Activated CD4-positive, CD25-positive, alpha-beta regulatory T cell treated with anti-CD3 and anti-CD28 coated beads, Interleukin-2, amount 50 U/mL, for 72 hours (primary cell): ENCODE measurements around the gene DBNDD2.

Source experiments
- DNase-seq: peaks from one replicate; pipeline ENCODE4 v3.0.0; 2021

DBNDD2 gene

GRCh38 chr20:45407783-45408645, at the start of gene DBNDD2:
Gene DBNDD2 (plus strand): TSS chr20:45408289. CDS start chr20:45408468, 179 bp downstream.
- no peak for DNase-seq

- DNase-seq = no peak
Observed at GRCh38 chr20:45359069-45359405, 49.1 kb upstream of the DBNDD2 start.

DNA sequence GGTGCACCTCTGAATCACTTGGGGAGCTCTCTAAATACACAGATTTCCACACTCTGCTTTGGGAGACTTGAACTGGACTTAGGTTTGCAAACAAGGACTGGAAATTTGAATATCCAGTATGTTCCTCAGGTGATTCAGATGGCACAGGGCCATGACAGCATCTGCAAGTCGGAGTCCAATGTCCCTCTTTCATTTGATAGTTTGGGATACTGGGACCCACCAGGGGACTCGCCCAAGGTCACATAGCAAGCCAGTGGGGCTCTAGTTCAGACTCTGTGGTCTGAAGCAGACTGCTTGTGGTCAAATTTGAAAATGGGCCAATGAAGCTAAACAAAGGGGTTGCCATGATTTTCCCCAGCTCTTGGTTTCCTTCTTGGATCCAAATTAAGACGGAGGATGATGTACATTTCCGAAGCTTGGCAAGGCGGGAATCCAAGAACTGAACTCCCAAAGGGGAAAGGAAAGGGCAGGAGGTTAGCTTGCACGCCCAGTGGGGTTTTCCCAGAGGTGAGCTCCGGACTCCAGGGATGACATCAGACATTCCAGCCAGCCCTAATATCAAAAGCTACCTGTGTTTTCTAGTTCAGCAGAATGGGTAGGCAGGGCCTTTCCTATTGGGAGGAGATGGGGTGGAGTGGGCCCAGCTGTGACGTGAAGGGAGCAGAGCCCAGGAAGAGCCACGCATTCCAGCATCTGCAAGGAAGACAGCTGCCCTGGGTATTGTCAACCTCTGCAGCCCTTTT, 48.5 kb upstream of the DBNDD2 start:
- DNase-seq = no peak

- DNase-seq = no peak
Observed at GRCh38 chr20:45361793-45362192, 46.3 kb upstream of the DBNDD2 start.

- DNase-seq = peak; percentile 97
Observed at GRCh38 chr20:45362804-45363610, 45.1 kb upstream of the DBNDD2 start, which contains the start of gene SYS1. Gene SYS1 (plus strand): TSS chr20:45363156. CDS start chr20:45363532, 376 bp downstream.

DNA sequence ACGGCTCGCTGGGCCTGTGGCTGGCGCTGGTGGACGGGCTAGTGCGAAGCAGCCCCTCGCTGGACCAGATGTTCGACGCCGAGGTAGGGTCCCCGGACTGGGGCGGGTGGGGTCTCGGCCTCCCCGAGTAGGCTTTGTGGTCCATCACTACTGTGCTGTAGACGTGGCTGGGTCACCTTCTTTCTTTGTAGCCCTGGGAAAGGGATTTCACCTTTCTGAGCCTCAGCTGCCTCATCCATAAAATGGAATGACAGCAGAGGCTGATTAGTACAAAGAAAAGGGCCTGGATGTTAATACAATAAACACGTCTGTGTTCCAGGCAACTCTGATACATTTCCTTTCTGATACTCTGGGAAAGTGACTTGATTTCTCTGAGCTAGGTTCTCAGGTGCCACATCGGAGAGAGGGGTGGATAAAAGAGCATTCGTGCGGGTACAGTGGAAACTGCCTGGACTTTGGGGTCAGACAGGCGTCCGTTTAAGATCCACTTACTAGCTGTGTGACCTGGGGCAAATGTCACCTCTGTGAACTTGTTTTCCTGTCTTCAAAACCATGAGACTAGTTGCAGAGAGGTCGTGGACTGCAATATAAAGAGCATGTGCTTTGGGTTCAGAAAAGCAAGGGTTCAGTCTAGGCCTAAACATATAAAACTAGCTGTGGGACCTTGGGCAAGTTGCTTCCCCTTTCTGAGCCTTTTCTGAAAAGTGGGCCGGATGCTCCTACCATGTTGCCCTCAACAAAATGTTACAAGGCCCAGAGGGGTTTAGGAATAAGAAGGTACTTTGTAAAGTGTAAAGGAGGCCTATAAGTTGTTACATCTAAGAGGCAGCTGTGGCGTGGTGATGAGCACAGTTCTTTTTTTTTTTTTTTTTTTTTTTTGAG, 44.2 kb upstream of the DBNDD2 start:
- DNase-seq = peak; percentile 13

DNA sequence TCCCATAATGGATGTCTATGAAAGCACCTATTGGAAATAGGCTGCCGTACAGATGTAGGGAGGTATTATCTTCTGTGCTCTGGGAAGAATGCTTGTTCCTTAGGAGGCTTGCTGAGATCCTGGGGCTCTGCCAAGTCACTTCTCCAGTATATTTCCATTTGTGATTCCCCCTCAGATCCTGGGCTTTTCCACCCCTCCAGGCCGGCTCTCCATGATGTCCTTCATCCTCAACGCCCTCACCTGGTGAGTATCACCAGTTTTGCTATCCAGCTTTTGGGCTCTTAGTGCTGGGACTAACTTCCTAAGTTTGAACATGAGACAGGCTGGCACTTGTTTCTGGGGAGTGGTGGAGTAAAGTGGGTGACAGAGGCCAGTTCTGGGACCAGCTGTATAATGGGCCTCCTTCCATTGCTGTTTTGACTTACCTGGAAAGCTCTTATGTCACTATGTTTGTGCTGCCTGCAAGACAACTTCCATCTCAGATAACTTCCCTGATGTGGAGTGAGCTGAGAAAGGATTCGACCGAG, 42.6 kb upstream of the DBNDD2 start:
- peak; percentile 8 for DNase-seq

- DNase-seq = no peak
Observed at GRCh38 chr20:45366192-45366591, 41.9 kb upstream of the DBNDD2 start.

- no peak for DNase-seq
Observed at GRCh38 chr20:45366631-45367030, 41.5 kb upstream of the DBNDD2 start.

- DNase-seq = no peak
Observed at GRCh38 chr20:45367126-45367525, 41.0 kb upstream of the DBNDD2 start.

- DNase-seq = no peak
Observed at GRCh38 chr20:45368221-45368980, 39.7 kb upstream of the DBNDD2 start.

DNA sequence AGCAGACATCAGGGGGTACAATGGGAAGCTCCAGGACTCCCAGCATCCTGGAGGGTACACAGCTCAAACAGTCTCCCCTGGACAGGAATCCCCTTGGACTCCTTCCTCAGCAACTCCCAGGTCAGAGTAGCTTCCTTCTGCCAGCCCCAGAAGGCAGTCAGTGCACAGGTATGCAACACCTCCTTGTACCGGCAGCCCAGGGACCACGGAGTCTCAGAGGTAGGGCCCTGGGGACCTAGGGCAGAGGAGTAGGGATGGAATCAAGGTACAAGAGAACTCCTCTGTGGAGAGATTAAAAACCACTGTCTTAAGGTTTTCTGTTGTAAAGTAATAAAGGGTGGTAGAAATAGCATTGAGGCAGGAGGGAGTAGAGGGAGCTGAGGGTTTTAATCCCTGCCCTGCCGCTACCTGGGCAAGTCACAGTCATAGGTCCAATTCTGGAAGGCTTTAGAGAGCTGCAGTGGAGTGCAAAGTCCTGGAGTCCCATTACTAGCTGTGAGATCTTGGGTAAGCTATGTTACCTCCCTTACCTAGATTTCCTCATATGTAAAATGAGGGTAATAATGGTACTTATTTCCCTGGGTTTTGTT, 37.4 kb upstream of the DBNDD2 start:
- no peak for DNase-seq

DNA sequence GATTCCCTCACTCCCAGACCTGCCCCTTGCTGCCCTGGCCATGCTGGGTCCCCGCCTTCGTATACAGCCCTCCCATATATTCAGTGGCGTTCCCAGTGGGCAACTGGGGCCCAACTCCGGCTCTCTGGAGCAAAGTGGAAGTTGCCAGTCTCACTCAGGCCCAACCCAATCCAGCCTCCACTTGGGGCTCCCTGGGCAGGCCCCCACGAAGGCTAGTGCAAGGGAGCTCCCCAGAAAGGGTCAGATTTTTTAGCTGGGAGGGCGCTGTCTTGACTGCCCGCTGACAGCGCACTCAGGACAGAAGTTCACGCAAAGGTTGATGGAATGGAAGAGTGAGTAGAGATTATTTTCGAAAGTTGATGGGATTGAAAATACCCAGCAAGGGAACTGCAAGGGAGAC, 35.8 kb upstream of the DBNDD2 start:
- no peak for DNase-seq

GRCh38 chr20:45372646-45373352, 35.3 kb upstream of the DBNDD2 start:
- no peak for DNase-seq

- peak; percentile 90 for DNase-seq
Observed at GRCh38 chr20:45373353-45374100, 34.6 kb upstream of the DBNDD2 start.

DNA sequence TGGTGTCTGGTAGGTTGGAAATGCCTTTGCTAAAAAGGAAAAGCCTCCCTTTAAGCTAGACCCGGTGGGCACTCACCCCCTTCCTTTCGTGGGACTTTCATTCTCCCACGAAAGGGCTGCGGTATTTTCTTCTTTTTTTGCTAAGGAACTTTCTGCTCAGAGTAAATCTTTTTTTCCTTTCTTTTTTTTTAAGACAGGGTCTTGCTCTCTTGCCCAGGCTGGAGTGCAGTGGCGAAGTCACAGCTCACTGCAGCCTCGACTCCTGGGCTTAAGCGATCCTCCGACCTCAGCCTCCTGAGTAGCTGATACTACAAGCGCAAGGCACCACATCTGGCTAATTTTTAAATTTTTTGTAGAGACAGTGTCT, 34.0 kb upstream of the DBNDD2 start:
- DNase-seq = no peak

GRCh38 chr20:45374966-45375365, 33.1 kb upstream of the DBNDD2 start:
- DNase-seq = no peak

DNA sequence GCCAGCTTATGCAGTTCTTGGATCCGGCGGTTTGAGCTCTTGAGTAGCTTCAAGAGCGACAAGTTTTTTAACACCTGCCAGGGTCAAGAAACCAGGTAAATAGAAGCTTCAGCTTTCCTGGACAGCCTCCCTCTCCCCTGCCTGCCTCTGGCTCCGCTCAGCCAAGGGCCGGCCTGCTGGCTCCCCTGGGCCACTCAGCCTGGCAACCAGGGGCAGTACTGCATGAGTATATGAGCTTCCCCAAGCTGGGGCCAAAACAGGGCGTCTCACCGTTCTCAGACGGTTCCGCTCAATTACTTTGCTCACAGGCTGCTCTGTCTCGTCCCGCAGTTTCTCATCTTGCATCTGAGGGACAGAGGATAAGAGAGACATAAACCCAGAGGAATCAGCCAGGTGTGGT, 30.8 kb upstream of the DBNDD2 start:
- DNase-seq = no peak

DNA sequence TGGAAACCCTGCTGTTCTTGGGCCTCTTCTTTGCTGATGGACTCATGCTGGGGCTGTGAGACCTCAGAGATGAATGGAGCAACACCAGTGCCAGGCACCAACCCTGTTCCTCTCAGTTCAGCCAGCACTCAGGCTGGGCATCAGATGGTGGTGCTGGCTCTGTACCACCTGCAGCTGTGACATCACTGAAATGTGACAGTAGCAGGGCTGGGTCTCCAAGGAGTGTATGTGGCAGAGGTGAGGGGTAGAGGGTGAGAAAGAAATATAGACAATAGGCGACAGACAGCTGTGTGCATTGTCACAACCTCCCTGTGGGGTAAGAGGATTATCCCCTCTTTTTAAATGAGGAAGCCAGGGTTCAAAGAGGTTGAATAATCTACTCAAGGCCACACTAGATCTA, 29.9 kb upstream of the DBNDD2 start, which contains the start of gene TP53TG5:
TP53TG5 (minus strand) TSS at position 135 of the 400 bp plus-strand sequence; CDS start at position 46, 89 bp downstream.
- DNase-seq = no peak
